ENCODE measurements around the gene ARHGAP31.

DNA sequence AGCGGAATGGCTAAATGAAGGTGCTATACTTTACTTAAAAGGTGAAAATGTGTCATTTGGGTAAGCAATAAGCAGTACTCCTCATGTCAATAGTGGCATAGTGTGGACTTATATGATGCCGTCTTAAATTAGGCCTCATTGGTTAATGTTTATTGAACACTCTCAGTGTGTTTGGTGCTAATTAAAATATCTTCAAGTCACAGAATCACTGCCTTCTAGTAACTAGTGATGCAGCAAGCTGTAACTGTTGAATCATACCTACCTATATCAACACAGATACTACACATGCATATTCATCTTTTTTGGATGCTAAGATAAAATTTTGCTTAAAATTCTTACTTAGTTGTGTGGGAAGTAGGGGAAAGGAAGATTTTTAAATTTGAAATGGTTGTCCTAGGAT, 30.7 kb downstream of the ARHGAP31 start:
- no peak for TF ChIP-seq POLR2A (IDR thresholded peaks at IDR 0.05; ENCODE audit: low read length)
- no peak for TF ChIP-seq GATA1 (IDR thresholded peaks at IDR 0.05; ENCODE audit: low read depth, low read length)
